Central memory CD4-positive, alpha-beta T cell (primary cell): ENCODE results near the gene CEACAM18.
"Not testable (repeated sequence)": the region's sequence is repeated elsewhere in the genome, so short reads cannot be mapped to it uniquely, and the experiment has no call there.

Source experiments
- DNase-seq: peaks from one replicate; pipeline ENCODE4 v3.0.0; 2022

Gene CEACAM18

GRCh38 chr19:51462276-51462675, 16.1 kb upstream of the CEACAM18 start:
- no peak for DNase-seq

GRCh38 chr19:51462681-51463080, 15.7 kb upstream of the CEACAM18 start:
- DNase-seq = no peak

GRCh38 chr19:51463976-51464581, 14.3 kb upstream of the CEACAM18 start:
- DNase-seq = not testable (repeated sequence)

- DNase-seq = no peak
These were observed 11.6 kb upstream of the CEACAM18 start for GRCh38 chr19:51466723-51467122.

GRCh38 chr19:51467864-51468544, 10.3 kb upstream of the CEACAM18 start:
- DNase-seq = no peak

- DNase-seq = no peak
These were observed 9.8 kb upstream of the CEACAM18 start for GRCh38 chr19:51468545-51468920.

- DNase-seq = no peak
These were observed 9.2 kb upstream of the CEACAM18 start for GRCh38 chr19:51469162-51469561.

- no peak for DNase-seq
These were observed 8.7 kb upstream of the CEACAM18 start for GRCh38 chr19:51469629-51470028.

- DNase-seq = no peak
These were observed 7.4 kb upstream of the CEACAM18 start for GRCh38 chr19:51470966-51471365.

- DNase-seq = no peak
These were observed 6.8 kb upstream of the CEACAM18 start for GRCh38 chr19:51471527-51471926.

- DNase-seq = no peak
These were observed 5.7 kb upstream of the CEACAM18 start for GRCh38 chr19:51472607-51473006.

GRCh38 chr19:51473009-51473707, 5.2 kb upstream of the CEACAM18 start:
- DNase-seq = peak; percentile 51

- no peak for DNase-seq
These were observed 2.2 kb upstream of the CEACAM18 start for GRCh38 chr19:51476164-51476563.

- no peak for DNase-seq
These were observed 995 bp upstream of the CEACAM18 start for GRCh38 chr19:51477344-51477743.

GRCh38 chr19:51479531-51480331, 1.4 kb downstream of the CEACAM18 start:
- DNase-seq = no peak

- DNase-seq = no peak
These were observed 2.3 kb downstream of the CEACAM18 start for GRCh38 chr19:51480590-51480989.

GRCh38 chr19:51485960-51486660, 7.8 kb downstream of the CEACAM18 start:
- no peak for DNase-seq

GRCh38 chr19:51488491-51488890, 10.2 kb downstream of the CEACAM18 start:
- no peak for DNase-seq

GRCh38 chr19:51489113-51489512, 10.8 kb downstream of the CEACAM18 start:
- no peak for DNase-seq

GRCh38 chr19:51490676-51491075, 12.3 kb downstream of the CEACAM18 start:
- DNase-seq = no peak

- no peak for DNase-seq
These were observed 13.2 kb downstream of the CEACAM18 start for GRCh38 chr19:51491586-51491985.

GRCh38 chr19:51493776-51494175, 15.4 kb downstream of the CEACAM18 start:
- no peak for DNase-seq

- no peak for DNase-seq
These were observed 19.3 kb downstream of the CEACAM18 start for GRCh38 chr19:51497666-51498065.
